Measurements from ENCODE around the gene EMC9.
A peak's percentile ranks its signal among the peaks of the same experiment; 100 is the strongest.

Gene EMC9, protein sequence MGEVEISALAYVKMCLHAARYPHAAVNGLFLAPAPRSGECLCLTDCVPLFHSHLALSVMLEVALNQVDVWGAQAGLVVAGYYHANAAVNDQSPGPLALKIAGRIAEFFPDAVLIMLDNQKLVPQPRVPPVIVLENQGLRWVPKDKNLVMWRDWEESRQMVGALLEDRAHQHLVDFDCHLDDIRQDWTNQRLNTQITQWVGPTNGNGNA

GRCh38 chr14:24141097-24141880, at the start of gene EMC9:
Gene EMC9 (minus strand): TSS chr14:24141591. CDS start chr14:24141304, 287 bp downstream.
- DNase-seq (ENCODE audit: low spot score): peak; percentile 100
- peak; percentile 23 for TF ChIP-seq CTCF (IDR thresholded peaks at IDR 0.05)
- Histone ChIP-seq H3K27ac (peak within 1 kb of the TSS; percentile 88 to 91), H3K4me3 (peak within 1 kb of the TSS; percentile 73)

DNA sequence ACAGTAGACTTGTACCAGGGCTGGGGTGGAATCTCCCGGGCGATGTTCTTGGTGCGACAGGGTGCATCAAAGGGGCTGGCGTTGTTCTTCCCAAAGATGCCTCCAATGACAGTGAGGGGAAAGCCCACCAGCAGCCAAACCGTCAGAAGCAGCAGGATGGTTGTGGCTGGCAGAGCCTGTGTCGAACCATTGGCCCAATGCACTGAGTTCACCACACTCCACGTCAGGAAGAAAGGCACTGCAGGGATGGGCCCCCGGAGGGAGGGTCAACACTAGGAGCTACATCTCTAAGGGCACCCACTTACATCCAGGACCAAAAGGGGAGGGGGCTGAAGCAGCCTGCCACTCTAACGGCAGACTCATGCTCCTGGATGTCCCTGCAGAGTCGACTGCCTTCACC, 49.0 kb upstream of the EMC9 start:
- Histone ChIP-seq H3K4me3 (no peak overlapping the region), H3K27ac (no peak overlapping the region)
- no peak for DNase-seq (ENCODE audit: low spot score)
- no peak for TF ChIP-seq CTCF (IDR thresholded peaks at IDR 0.05)

GRCh38 chr14:24189460-24189859, 48.1 kb upstream of the EMC9 start:
- no peak overlapping the region for H3K27ac ChIP-seq
- H3K4me3 ChIP-seq: no peak overlapping the region
- no peak for DNase-seq (ENCODE audit: low spot score)
- no peak for TF ChIP-seq CTCF (IDR thresholded peaks at IDR 0.05)

DNA sequence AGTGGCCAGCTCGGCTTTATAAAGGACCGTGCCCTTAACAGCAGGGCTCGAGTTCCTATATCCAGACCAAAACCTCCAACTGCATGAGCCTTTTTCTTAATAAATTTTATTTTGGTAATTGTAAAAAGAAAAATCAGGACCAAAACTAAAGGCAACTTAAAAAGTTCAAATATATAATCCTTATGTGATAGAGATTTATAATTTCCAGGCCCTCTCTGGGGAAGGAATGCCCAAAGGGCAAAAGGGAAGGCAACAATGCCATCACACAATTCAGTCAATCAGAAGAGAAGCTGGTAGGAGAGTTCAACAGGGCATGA, 47.6 kb upstream of the EMC9 start:
- Histone ChIP-seq H3K4me3 (peak overlapping the region; percentile 90), H3K27ac (peak overlapping the region in 1 of 2 donors; percentile 88)
- no peak for TF ChIP-seq CTCF (IDR thresholded peaks at IDR 0.05)
- DNase-seq (ENCODE audit: low spot score): no peak

GRCh38 chr14:24188251-24189058, 47.1 kb upstream of the EMC9 start, which contains the start of gene IPO4:
Gene IPO4 (minus strand): TSS chr14:24188816. CDS start chr14:24188787, 29 bp downstream.
- DNase-seq (ENCODE audit: low spot score): peak; percentile 98
- Histone ChIP-seq H3K4me3 (peak within 1 kb of the TSS; percentile 90), H3K27ac (peak within 1 kb of the TSS; percentile 30 to 88)
- TF ChIP-seq CTCF (IDR thresholded peaks at IDR 0.05): no peak

DNA sequence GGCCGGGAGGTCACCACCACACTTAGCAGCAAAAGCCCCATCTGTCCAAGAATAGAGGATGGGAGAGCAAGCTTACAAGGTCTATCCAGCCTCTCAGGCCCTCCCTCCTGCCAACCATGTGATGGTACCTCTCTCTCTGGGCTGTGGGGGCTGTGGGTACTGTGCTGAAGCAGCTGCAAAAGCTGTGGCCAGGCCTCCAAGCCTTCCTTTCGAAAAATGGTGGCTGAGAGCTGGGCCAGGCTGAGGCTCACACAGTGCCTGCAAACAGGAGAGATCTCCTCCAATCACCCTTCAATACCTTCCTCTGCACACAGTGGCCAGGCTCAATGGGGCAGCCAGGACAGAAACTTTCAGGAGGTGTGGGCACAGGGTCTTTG, 46.1 kb upstream of the EMC9 start:
- peak overlapping the region in 1 of 2 donors; percentile 88 for H3K27ac ChIP-seq
- DNase-seq (ENCODE audit: low spot score): peak; percentile 72
- H3K4me3 ChIP-seq: peak overlapping the region; percentile 90
- no peak for TF ChIP-seq CTCF (IDR thresholded peaks at IDR 0.05)

Data from coronary artery (tissue), 2 donors.